ENCODE data around the gene CELF1.

DNA sequence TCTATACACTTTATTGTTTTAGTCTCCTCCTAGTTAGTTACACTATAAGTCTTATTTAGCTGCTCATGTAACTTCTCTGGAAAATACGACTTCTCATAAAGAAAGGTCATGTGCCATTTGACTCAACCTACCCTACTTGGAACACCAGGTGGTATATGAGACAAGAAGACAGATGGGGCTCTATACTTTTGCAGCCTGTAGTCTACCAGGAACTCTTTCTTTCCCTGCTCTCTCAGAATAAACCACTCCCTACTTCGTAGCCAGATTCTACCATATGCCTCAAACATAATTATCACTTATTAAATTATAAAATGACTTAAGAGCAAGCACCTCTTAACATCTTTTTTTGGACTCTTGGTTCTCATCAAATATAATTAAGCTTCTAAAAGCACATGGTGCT is 65.5 kb downstream of the CELF1 start:
- TF ChIP-seq, protein P1, sequence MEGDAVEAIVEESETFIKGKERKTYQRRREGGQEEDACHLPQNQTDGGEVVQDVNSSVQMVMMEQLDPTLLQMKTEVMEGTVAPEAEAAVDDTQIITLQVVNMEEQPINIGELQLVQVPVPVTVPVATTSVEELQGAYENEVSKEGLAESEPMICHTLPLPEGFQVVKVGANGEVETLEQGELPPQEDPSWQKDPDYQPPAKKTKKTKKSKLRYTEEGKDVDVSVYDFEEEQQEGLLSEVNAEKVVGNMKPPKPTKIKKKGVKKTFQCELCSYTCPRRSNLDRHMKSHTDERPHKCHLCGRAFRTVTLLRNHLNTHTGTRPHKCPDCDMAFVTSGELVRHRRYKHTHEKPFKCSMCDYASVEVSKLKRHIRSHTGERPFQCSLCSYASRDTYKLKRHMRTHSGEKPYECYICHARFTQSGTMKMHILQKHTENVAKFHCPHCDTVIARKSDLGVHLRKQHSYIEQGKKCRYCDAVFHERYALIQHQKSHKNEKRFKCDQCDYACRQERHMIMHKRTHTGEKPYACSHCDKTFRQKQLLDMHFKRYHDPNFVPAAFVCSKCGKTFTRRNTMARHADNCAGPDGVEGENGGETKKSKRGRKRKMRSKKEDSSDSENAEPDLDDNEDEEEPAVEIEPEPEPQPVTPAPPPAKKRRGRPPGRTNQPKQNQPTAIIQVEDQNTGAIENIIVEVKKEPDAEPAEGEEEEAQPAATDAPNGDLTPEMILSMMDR (IDR thresholded peaks at IDR 0.05), result no peak
- TF ChIP-seq POLR2A (IDR thresholded peaks at IDR 0.05) (no peak), EP300 (IDR thresholded peaks at IDR 0.05) (no peak)
